GM19043 (cell line): ENCODE data around the gene UTY.
"Not testable (repeated sequence)": the region's sequence is repeated elsewhere in the genome, so short reads cannot be mapped to it uniquely, and the experiment has no call there.

Experiments used
- ATAC-seq: cut with Tn5 transposase; IDR thresholded peaks from one replicate; pipeline ENCODE4 v1.9.1; 2021; ENCODE audit warnings: low read depth; ENCODE audit not compliant: unreplicated experiment

UTY gene

GRCh38 chrY:13312966-13313365, 166.9 kb downstream of the UTY start:
- no peak for ATAC-seq

- ATAC-seq, result no peak
These were observed 171.9 kb downstream of the UTY start for GRCh38 chrY:13307959-13308358.

- no peak for ATAC-seq
These were observed 179.0 kb downstream of the UTY start for GRCh38 chrY:13300795-13301194.

GRCh38 chrY:13299411-13299810, 180.4 kb downstream of the UTY start:
- no peak for ATAC-seq

GRCh38 chrY:13296176-13296890, 183.5 kb downstream of the UTY start:
- ATAC-seq, result no peak

GRCh38 chrY:13295026-13295425, 184.8 kb downstream of the UTY start:
- ATAC-seq, result no peak

- ATAC-seq, result no peak
These were observed 188.6 kb downstream of the UTY start for GRCh38 chrY:13291199-13291598.

- not testable (repeated sequence) for ATAC-seq
These were observed 197.4 kb downstream of the UTY start for GRCh38 chrY:13282151-13283054.

GRCh38 chrY:13279561-13279960, 200.3 kb downstream of the UTY start:
- no peak for ATAC-seq

GRCh38 chrY:13271706-13272105, 208.1 kb downstream of the UTY start:
- no peak for ATAC-seq

- not testable (repeated sequence) for ATAC-seq
These were observed 225.8 kb downstream of the UTY start for GRCh38 chrY:13253941-13254440.

GRCh38 chrY:13250421-13250820, 229.4 kb downstream of the UTY start:
- no peak for ATAC-seq

- no peak for ATAC-seq
These were observed 236.1 kb downstream of the UTY start for GRCh38 chrY:13243716-13244115.

GRCh38 chrY:13233901-13234300, 245.9 kb downstream of the UTY start:
- ATAC-seq, result no peak

GRCh38 chrY:13233118-13233517, 246.7 kb downstream of the UTY start:
- no peak for ATAC-seq

- no peak for ATAC-seq
These were observed 252.4 kb downstream of the UTY start for GRCh38 chrY:13227354-13227953.

GRCh38 chrY:13210961-13211646, 268.7 kb downstream of the UTY start:
- ATAC-seq, result no peak

- ATAC-seq, result no peak
These were observed 274.6 kb downstream of the UTY start for GRCh38 chrY:13205214-13205613.
